Uterus (tissue), 2 donors: ENCODE measurements around the gene ACKR3.

ENCODE experiments used
- CTCF ChIP-seq, 4 experiments: fragments of 200-600 bp in 2 of 4; fragments of 450-650 bp in 2 of 4; sonication (generic) in 2 of 4; IDR thresholded peaks; one replicate each; pipeline ENCODE4 v1.5.1; 2016 to 2019; ENCODE audit warnings: antibody characterized with exemption in 4 of 4, mild to moderate bottlenecking in 2 of 4, moderate library complexity in 1 of 4
- POLR2A ChIP-seq, 2 donors: fragments of 450-650 bp; IDR thresholded peaks; one replicate each; pipeline ENCODE4 v1.6.1; 2016; ENCODE audit warnings: antibody characterized with exemption in 2 of 2, mild to moderate bottlenecking in 1 of 2, moderate library complexity in 1 of 2

GRCh38 chr2:236588932-236589592 lies 19.4 kb downstream of the ACKR3 start:
- TF ChIP-seq POLR2A (IDR thresholded peaks at IDR 0.05) (no peak), CTCF (IDR thresholded peaks at IDR 0.05) (no peak)
